HepG2 (cell line): ENCODE results near the gene DCDC1. TPM values are rescaled to one million over a fixed set of nuclear protein-coding genes. Genes with fewer than 3 reads are reported as not detected.

Experiments used
- ATAC-seq: fragments of 200-7000 bp; cut with Tn5 transposase; 3 replicates; pipeline ENCODE4 v1.9.1; 2020; ENCODE audit warnings: mild to moderate bottlenecking, moderate library complexity
- BruUV-seq: library from RNA; stranded (reverse); fragments of 400-500 nt; replicated peaks from 2 replicates; lab custom pipeline; 2021; lab: Mats Ljungman, UMichigan
- CTCF ChIA-PET: fragments of 300-600 bp; formaldehyde crosslinking; extraction: SDS; loops from one replicate; lab custom pipeline; 2021; ENCODE audit warnings: low total read pairs, inconsistent platforms, low intra/inter-chr PET ratio; lab: Yijun Ruan, JAX
- POLR2A ChIA-PET: fragments of 350-600 bp; sonication (Branson Sonifier 250); formaldehyde crosslinking; loops from one replicate; lab custom pipeline; 2020; ENCODE audit warnings: antibody characterized with exemption, inconsistent platforms; lab: Yijun Ruan, JAX
- DNase-seq: peaks from one replicate; pipeline ENCODE4 v3.0.0-alpha.2; 2015; ENCODE audit warnings: low spot score
- FAIRE-seq: peaks from 3 replicates; lab custom pipeline; 2011; peaks lifted over from hg19 to GRCh38; lab: Jason Lieb, UNC
- H2AFZ ChIP-seq: one replicate; pipeline ENCODE4 v1.6.1; 2011; ENCODE audit warnings: low read length, inconsistent platforms
- H3K27ac ChIP-seq: fragments of 300-600 bp; 3 replicates; pipeline ENCODE4 v1.8.0; 2011; ENCODE audit warnings: mixed run types, mild to moderate bottlenecking, mixed read lengths, low read length, inconsistent platforms; ENCODE audit not compliant: insufficient read depth; ENCODE audit errors: extremely low read length
- H3K27me3 ChIP-seq, 2 experiments: fragments of 200-600 bp in 1 of 2; 2 replicates in 1 of 2; 3 replicates in 1 of 2; pipeline versions ENCODE4 v1.6.0 to v1.8.0; 2011; ENCODE audit warnings: low read length in 2 of 2, mild to moderate bottlenecking in 2 of 2, moderate library complexity in 2 of 2, inconsistent platforms in 1 of 2; ENCODE audit not compliant: insufficient read depth in 2 of 2, control insufficient read depth in 1 of 2
- H3K36me3 ChIP-seq, 2 experiments: fragments of 200-600 bp in 1 of 2; replicated peaks in 1 of 2; 2 replicates in 1 of 2; 3 replicates in 1 of 2; pipeline versions ENCODE4 v1.5.1 to v1.8.0; 2011; ENCODE audit warnings: low read length in 2 of 2, inconsistent platforms in 1 of 2; ENCODE audit not compliant: insufficient read depth in 2 of 2, control insufficient read depth in 1 of 2
- H3K4me1 ChIP-seq: 2 replicates; pipeline ENCODE4 v1.5.1; 2012; ENCODE audit warnings: low read length, inconsistent platforms; ENCODE audit not compliant: insufficient read depth
- H3K4me2 ChIP-seq: 2 replicates; pipeline ENCODE4 v1.6.0; 2011; ENCODE audit warnings: low read depth, low read length, inconsistent platforms
- H3K4me3 ChIP-seq, 3 experiments: fragments of 200-600 bp in 1 of 3; sonication (generic), shearing (Covaris generic) in 1 of 3; replicated peaks in 1 of 3; 2 replicates each; pipeline ENCODE4 v1.5.1; 2011 to 2016; ENCODE audit warnings: low read length in 3 of 3, inconsistent platforms in 2 of 3, low read depth in 2 of 3, mild to moderate bottlenecking in 2 of 3, control low read depth in 1 of 3, mixed read lengths in 1 of 3; ENCODE audit not compliant: insufficient read depth in 1 of 3
- H3K79me2 ChIP-seq: one replicate; pipeline ENCODE4 v1.6.1; 2011; ENCODE audit warnings: low read length, inconsistent platforms; ENCODE audit not compliant: insufficient read depth
- H3K9ac ChIP-seq: 2 replicates; pipeline ENCODE4 v1.6.0; 2011; ENCODE audit warnings: mild to moderate bottlenecking, low read depth, low read length, inconsistent platforms; ENCODE audit not compliant: insufficient read depth
- H3K9me3 ChIP-seq: 2 replicates; pipeline ENCODE4 v1.5.1; 2012; ENCODE audit warnings: mild to moderate bottlenecking, low read length
- H4K20me1 ChIP-seq: 2 replicates; pipeline ENCODE4 v1.6.0; 2011; ENCODE audit warnings: inconsistent platforms, mild to moderate bottlenecking, low read length, moderate library complexity; ENCODE audit not compliant: insufficient read depth
- ARNTL ChIP-seq: sonication (generic); formaldehyde crosslinking; IDR thresholded peaks from 2 replicates; pipeline ENCODE4 v1.4.0; 2020; ENCODE audit warnings: mild to moderate bottlenecking, missing genetic modification reagents
- KDM2A ChIP-seq: sonication (generic); formaldehyde crosslinking; IDR thresholded peaks from 2 replicates; pipeline ENCODE4 v1.4.0; 2020; ENCODE audit warnings: low read depth, missing genetic modification reagents, borderline replicate concordance
- KDM5A ChIP-seq: fragments of 200-600 bp; sonication (generic); IDR thresholded peaks from 2 replicates; pipeline ENCODE4 v1.7.0; 2018; ENCODE audit warnings: antibody characterized with exemption, mild to moderate bottlenecking, low read length, borderline replicate concordance
- PAF1 ChIP-seq: IDR thresholded peaks from 2 replicates; pipeline ENCODE4 v1.6.1; 2016; ENCODE audit warnings: missing genetic modification reagents, missing compliant biosample characterization
- RFX5 ChIP-seq: IDR thresholded peaks from 2 replicates; pipeline ENCODE4 v1.6.1; 2011; ENCODE audit warnings: low read depth, low read length, improper control_type of control experiment
- SMAD1 ChIP-seq: sonication (generic); formaldehyde crosslinking; IDR thresholded peaks from 2 replicates; pipeline ENCODE4 v1.4.0; 2020; ENCODE audit warnings: missing genetic modification reagents, low read depth, mild to moderate bottlenecking, borderline replicate concordance
- THYN1 ChIP-seq: sonication (generic); formaldehyde crosslinking; IDR thresholded peaks from 2 replicates; pipeline ENCODE4 v1.8.1; 2023; ENCODE audit warnings: low read depth, mild to moderate bottlenecking, moderate library complexity, missing genetic modification reagents, borderline replicate concordance
- ZNF282 ChIP-seq: fragments of 450-650 bp; IDR thresholded peaks from 2 replicates; pipeline ENCODE4 v1.6.1; 2018; ENCODE audit not compliant: partially characterized antibody
- ZNF713 ChIP-seq: sonication (generic); formaldehyde crosslinking; IDR thresholded peaks from 2 replicates; pipeline ENCODE4 v1.4.0; 2020; ENCODE audit warnings: mild to moderate bottlenecking, missing genetic modification reagents
- ZNF766 ChIP-seq: sonication (generic); formaldehyde crosslinking; IDR thresholded peaks from 2 replicates; pipeline ENCODE4 v1.5.0; 2020; ENCODE audit warnings: missing genetic modification reagents, borderline replicate concordance
- WGBS: methylation state at CpG from one replicate; pipeline ENCODE4 v1.1.6; 2017; ENCODE audit warnings: low lambda C conversion rate; 5-methylcytosine and 5-hydroxymethylcytosine counted together
- in situ Hi-C: cut with HindIII; loops from 2 replicates; pipeline ENCODE4 v1.10.0; 2017; ENCODE audit warnings: low pct_unique_long_range_greater_than_20kb; ENCODE audit not compliant: extremely low pct_ligation_motif_present
- intact Hi-C: fragments of 100-400 bp; cut with micrococcal nuclease; formaldehyde crosslinking; loops from one replicate; pipeline ENCODE4 v1.10.0; 2022; ENCODE audit not compliant: unreplicated experiment
- polyA plus RNA-seq, 8 experiments: library from polyadenylated mRNA; depleted of rRNA in 3 of 8; stranded (reverse) in 7 of 8; unstranded in 1 of 8; fragments of >200 nt; fragmentation: Illumina TruSeq in 4 of 8; extraction: Trizol in 4 of 8; gene quantifications; 2 replicates each; pipeline versions ENCODE4 v1.2.1 to v1.2.3, GENCODE V29; 2011 to 2016; ENCODE audit warnings: low read depth in 4 of 8, missing spikeins in 1 of 8, mixed read lengths in 1 of 8; ENCODE audit not compliant: insufficient read depth in 1 of 8
- total RNA-seq, 5 experiments: library from RNA; depleted of rRNA; stranded (reverse); fragments of >200 nt; fragmentation: Illumina TruSeq; extraction: Trizol; gene quantifications; 2 replicates each; pipeline ENCODE4 v1.2.3, GENCODE V29; 2016; ENCODE audit warnings: low read depth in 1 of 5
- TF ChIP-seq, protein P1 (sequence below): sonication (generic); formaldehyde crosslinking; IDR thresholded peaks from 2 replicates; pipeline ENCODE4 v1.4.0; 2020; ENCODE audit warnings: missing genetic modification reagents

The DCDC1 gene
- total and polyA plus RNA-seq, 2 of the 13 experiments (the other 11 are each of a cell fraction or from before 2014, with no cell fraction given) = 0.12 to 0.27 TPM

DNA sequence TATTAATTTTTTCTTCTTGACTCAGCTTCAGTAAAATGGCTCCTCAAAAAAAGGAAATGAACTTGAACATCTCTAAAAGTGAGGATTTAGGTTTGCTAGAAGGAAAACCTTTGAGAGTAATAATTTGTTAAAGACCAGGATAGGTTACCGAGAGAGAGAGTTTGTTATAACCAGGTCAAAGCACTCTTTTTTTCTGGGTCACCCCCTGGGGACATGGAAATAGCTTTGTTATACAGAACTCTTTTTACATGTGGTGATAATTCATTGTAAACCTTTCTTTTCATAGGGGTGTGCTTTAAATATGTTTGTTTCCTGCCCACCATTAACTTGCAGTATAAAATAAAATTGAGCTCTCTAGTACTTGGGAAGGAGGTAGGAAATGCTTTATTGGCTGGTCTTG lies 47.8 kb upstream of the DCDC1 start:
- Histone ChIP-seq H3K27me3 (no peaks in the 10 kb centered on the region), H3K9ac (no peak overlapping the region), H3K36me3 (peaks cover 0 to 4% of the 10 kb centered on the region in 2 experiments; a peak in 1 of 5 replicates), H4K20me1 (no peaks in the 10 kb centered on the region), H3K4me1 (no peaks in the 10 kb centered on the region), H3K4me3 (no peak overlapping the region), H3K9me3 (no peaks in the 10 kb centered on the region), H3K4me2 (no peak overlapping the region), H2AFZ (no peak overlapping the region), H3K27ac (no peak overlapping the region), H3K79me2 (no peaks in the 10 kb centered on the region)
- FAIRE-seq = no peak
- 94% methylated on average over 1 of the region's 1 CpG for WGBS
- intact Hi-C loops (no loop called here), in situ Hi-C loops (no loop called here)
- no TSS peak for BruUV-seq
- CTCF ChIA-PET = no interaction called here
- TF ChIP-seq SMAD1 (CRISPR knock-in tag) (no peak), ZNF282 (no peak), KDM2A (CRISPR knock-in tag) (no peak), ZNF766 (CRISPR knock-in tag) (no peak), THYN1 (no peak), KDM5A (no peak), PAF1 (CRISPR knock-in tag) (no peak), RFX5 (no peak), ZNF713 (CRISPR knock-in tag) (no peak), ARNTL (CRISPR knock-in tag) (no peak)
- TF ChIP-seq, protein P1, sequence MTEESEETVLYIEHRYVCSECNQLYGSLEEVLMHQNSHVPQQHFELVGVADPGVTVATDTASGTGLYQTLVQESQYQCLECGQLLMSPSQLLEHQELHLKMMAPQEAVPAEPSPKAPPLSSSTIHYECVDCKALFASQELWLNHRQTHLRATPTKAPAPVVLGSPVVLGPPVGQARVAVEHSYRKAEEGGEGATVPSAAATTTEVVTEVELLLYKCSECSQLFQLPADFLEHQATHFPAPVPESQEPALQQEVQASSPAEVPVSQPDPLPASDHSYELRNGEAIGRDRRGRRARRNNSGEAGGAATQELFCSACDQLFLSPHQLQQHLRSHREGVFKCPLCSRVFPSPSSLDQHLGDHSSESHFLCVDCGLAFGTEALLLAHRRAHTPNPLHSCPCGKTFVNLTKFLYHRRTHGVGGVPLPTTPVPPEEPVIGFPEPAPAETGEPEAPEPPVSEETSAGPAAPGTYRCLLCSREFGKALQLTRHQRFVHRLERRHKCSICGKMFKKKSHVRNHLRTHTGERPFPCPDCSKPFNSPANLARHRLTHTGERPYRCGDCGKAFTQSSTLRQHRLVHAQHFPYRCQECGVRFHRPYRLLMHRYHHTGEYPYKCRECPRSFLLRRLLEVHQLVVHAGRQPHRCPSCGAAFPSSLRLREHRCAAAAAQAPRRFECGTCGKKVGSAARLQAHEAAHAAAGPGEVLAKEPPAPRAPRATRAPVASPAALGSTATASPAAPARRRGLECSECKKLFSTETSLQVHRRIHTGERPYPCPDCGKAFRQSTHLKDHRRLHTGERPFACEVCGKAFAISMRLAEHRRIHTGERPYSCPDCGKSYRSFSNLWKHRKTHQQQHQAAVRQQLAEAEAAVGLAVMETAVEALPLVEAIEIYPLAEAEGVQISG = no peak
- no peak for ATAC-seq
- DNase-seq = no peak
- POLR2A ChIA-PET = no interaction called here
